ENCODE measurements around the gene TMEM250.

GRCh38 chr9:136074706-136075105, 44.0 kb downstream of the TMEM250 start:
- TF ChIP-seq FOXA1 (IDR thresholded peaks at IDR 0.05) (no peak), ARNT (IDR thresholded peaks at IDR 0.05) (no peak), BHLHE40 (IDR thresholded peaks at IDR 0.05; ENCODE audit: borderline replicate concordance) (no peak)

All from HEK293T (cell line).